PC-3 (cell line): ENCODE results near the gene FKBP15. TPM values are rescaled to one million over a fixed set of nuclear protein-coding genes. Genes with fewer than 3 reads are reported as not detected.

Experiments used
- ATAC-seq: fragments of 200-7000 bp; cut with Tn5 transposase; 2 replicates; pipeline ENCODE4 v1.9.1; 2020; ENCODE audit warnings: mild to moderate bottlenecking, moderate library complexity
- BruUV-seq: library from RNA; stranded (reverse); fragments of 400-500 nt; replicated peaks from 2 replicates; lab custom pipeline; 2021; lab: Mats Ljungman, UMichigan
- CTCF ChIA-PET: fragments of 300-600 bp; sonication (Branson Sonifier 250); formaldehyde crosslinking; loops from one replicate; lab custom pipeline; 2022; ENCODE audit warnings: antibody characterized with exemption; lab: Charles Lee
- POLR2A ChIA-PET: fragments of 300-600 bp; sonication (Branson Sonifier 250); formaldehyde crosslinking; loops from one replicate; lab custom pipeline; 2022; ENCODE audit warnings: antibody characterized with exemption; ENCODE audit not compliant: unreplicated experiment; lab: Charles Lee
- DNase-seq: peaks from one replicate; pipeline ENCODE4 v3.0.0-alpha.2; 2015
- H2AFZ ChIP-seq: fragments of 300-600 bp; sonication (generic); 2 replicates; pipeline ENCODE4 v1.6.0; 2016; ENCODE audit warnings: antibody characterized with exemption, low read length
- H3F3A ChIP-seq: fragments of 300-600 bp; sonication (generic); one replicate; pipeline ENCODE4 v1.6.0; 2017; ENCODE audit warnings: antibody characterized with exemption, low read length, control low read depth, mild to moderate bottlenecking; ENCODE audit not compliant: unreplicated experiment
- H3K27ac ChIP-seq: fragments of 300-600 bp; sonication (generic); 2 replicates; pipeline ENCODE4 v1.5.1; 2016; ENCODE audit warnings: mild to moderate bottlenecking, low read length
- H3K27me3 ChIP-seq: fragments of 300-600 bp; sonication (generic); 2 replicates; pipeline ENCODE4 v1.6.1; 2016; ENCODE audit warnings: low read length, mixed read lengths
- H3K36me3 ChIP-seq: fragments of 300-600 bp; sonication (generic); 2 replicates; pipeline ENCODE4 v1.6.1; 2016; ENCODE audit warnings: low read depth, mixed run types, low read length, mixed read lengths
- H3K4me1 ChIP-seq: fragments of 300-600 bp; sonication (generic); 2 replicates; pipeline ENCODE4 v1.5.1; 2016; ENCODE audit warnings: low read length; ENCODE audit not compliant: insufficient read depth
- H3K4me2 ChIP-seq: fragments of 300-600 bp; sonication (generic); 2 replicates; pipeline ENCODE4 v1.6.0; 2016; ENCODE audit warnings: low read length
- H3K4me3 ChIP-seq: fragments of 300-600 bp; sonication (generic); 2 replicates; pipeline ENCODE4 v1.5.1; 2016; ENCODE audit warnings: mild to moderate bottlenecking, low read length, mixed read lengths
- H3K79me2 ChIP-seq: fragments of 300-600 bp; sonication (generic); 2 replicates; pipeline ENCODE4 v1.6.1; 2017; ENCODE audit warnings: low read length, mixed read lengths
- H3K9ac ChIP-seq: fragments of 300-600 bp; sonication (generic); 2 replicates; pipeline ENCODE4 v1.6.0; 2016; ENCODE audit warnings: mild to moderate bottlenecking, low read length
- H3K9me2 ChIP-seq: fragments of 300-600 bp; sonication (generic); replicated peaks from 2 replicates; pipeline ENCODE4 v1.6.1; 2016; ENCODE audit warnings: mixed run types, low read length, mixed read lengths
- H3K9me3 ChIP-seq: fragments of 300-600 bp; sonication (generic); 2 replicates; pipeline ENCODE4 v1.6.1; 2016; ENCODE audit warnings: low read length, mixed read lengths
- H4K20me1 ChIP-seq: fragments of 300-600 bp; sonication (generic); 2 replicates; pipeline ENCODE4 v1.6.1; 2016; ENCODE audit warnings: low read length, mixed read lengths
- EZH2 ChIP-seq: fragments of 300-600 bp; sonication (generic); IDR thresholded peaks from one replicate; pipeline ENCODE4 v1.6.1; 2017; ENCODE audit warnings: antibody characterized with exemption, mild to moderate bottlenecking, low read length; ENCODE audit not compliant: unreplicated experiment
- EZH2phosphoT487 ChIP-seq: fragments of 300-600 bp; sonication (generic); IDR thresholded peaks from 2 replicates; pipeline ENCODE4 v1.6.1; 2018; ENCODE audit warnings: mild to moderate bottlenecking, antibody characterized with exemption, low read length, borderline replicate concordance
- intact Hi-C: fragments of 100-400 bp; cut with micrococcal nuclease; formaldehyde crosslinking; loops from 2 replicates; pipeline ENCODE4 v1.9.0; 2023
- total RNA-seq: library from RNA; depleted of rRNA; stranded (reverse); fragments of >200 nt; gene quantifications from 2 replicates; pipeline ENCODE4 v1.2.3, GENCODE V29; 2014
- TF ChIP-seq, protein P1 (sequence below): fragments of 300-600 bp; sonication (generic); conservative IDR thresholded peaks from 2 replicates; pipeline ENCODE4 v1.5.1; 2017; ENCODE audit warnings: antibody characterized with exemption, low read depth, mild to moderate bottlenecking, low read length

Gene FKBP15
- total RNA-seq, 1 experiment from 2014 or later = 15.0 TPM

DNA sequence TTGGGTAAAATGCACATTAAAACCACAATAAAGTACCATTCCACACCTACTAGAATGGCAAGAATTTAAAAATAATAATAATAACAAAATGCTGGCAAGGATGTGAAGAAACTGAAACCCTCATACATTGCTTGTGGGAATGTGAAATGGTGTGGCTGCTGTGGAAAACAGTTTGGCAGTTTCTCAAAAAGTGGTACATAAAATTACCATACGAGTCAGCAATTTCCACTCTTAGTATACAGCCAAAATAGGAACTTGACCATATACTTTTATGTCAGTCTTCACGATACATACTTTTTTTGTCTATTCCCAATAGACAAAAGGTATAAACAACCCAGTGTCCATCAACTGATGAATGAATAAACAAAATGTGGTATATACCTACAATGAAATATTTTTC lies 15.6 kb downstream of the FKBP15 start:
- Histone ChIP-seq H3K4me3 (no peak overlapping the region), H3K4me1 (no peaks in the 10 kb centered on the region), H3K9me3 (no peaks in the 10 kb centered on the region), H3K4me2 (no peak overlapping the region), H3K36me3 (no peaks in the 10 kb centered on the region), H3K9me2 (no peaks in the 10 kb centered on the region), H3F3A (no peaks in the 10 kb centered on the region), H3K79me2 (no peaks in the 10 kb centered on the region), H4K20me1 (no peaks in the 10 kb centered on the region), H3K27me3 (no peaks in the 10 kb centered on the region), H3K9ac (no peak overlapping the region), H2AFZ (no peak overlapping the region), H3K27ac (no peak overlapping the region)
- no TSS peak for BruUV-seq
- POLR2A ChIA-PET = no interaction called here
- DNase-seq = no peak
- CTCF ChIA-PET = no interaction called here
- intact Hi-C loops = no loop called here
- ATAC-seq = no peak
- no peak for TF ChIP-seq EZH2
- TF ChIP-seq, protein P1, sequence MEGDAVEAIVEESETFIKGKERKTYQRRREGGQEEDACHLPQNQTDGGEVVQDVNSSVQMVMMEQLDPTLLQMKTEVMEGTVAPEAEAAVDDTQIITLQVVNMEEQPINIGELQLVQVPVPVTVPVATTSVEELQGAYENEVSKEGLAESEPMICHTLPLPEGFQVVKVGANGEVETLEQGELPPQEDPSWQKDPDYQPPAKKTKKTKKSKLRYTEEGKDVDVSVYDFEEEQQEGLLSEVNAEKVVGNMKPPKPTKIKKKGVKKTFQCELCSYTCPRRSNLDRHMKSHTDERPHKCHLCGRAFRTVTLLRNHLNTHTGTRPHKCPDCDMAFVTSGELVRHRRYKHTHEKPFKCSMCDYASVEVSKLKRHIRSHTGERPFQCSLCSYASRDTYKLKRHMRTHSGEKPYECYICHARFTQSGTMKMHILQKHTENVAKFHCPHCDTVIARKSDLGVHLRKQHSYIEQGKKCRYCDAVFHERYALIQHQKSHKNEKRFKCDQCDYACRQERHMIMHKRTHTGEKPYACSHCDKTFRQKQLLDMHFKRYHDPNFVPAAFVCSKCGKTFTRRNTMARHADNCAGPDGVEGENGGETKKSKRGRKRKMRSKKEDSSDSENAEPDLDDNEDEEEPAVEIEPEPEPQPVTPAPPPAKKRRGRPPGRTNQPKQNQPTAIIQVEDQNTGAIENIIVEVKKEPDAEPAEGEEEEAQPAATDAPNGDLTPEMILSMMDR = no peak

DNA sequence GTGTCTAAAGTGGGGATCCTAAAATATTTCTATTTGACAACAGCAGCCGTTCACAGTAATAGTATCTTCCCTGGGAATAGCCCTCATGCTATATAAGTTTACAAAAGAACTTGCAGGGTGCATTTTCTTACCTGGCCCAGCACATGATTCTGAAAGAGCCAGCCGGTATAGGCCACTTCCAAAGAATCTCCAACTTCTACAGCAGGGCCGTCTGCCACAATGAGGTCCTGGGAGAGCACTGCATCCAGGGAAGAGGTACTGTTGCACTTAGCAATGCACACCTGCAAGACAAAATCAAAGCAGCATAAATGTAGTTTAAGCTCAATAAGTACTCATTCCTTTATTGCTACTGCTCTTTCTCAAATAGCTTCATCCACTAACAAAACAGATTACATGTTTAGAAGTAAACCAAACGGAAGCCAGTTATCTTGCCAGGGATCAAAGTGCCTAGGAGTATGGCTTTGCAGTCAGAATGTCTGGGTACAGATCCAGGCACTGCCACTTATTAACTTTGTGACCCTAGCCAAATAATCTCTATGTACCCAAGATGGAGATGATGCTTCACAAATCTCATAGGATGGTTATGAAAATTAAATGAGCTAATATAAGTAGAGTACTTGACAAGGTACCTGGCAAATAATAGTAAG lies 21.3 kb downstream of the FKBP15 start:
- TF ChIP-seq EZH2 (no peak), EZH2phosphoT487 (no peak)
- TF ChIP-seq, protein P1 = no peak
- intact Hi-C loops = no loop called here

DNA sequence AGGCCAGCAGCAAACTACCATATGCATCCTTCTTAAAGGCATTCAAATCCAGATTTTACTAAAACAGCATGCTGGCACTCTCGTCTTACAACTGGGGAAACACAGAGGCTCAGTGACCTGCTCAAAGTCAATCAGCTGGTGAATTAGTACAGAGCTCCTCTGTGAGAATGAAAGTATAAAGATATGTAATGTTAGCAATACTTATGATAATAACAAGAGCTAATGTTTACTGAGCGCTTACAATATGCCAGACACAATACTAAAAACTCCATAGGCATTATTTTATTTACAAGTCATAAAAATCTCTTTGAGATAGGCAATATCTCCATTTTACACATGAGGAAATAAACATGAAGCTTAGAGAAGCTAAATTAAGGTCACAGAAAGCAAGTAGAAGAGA lies 28.6 kb downstream of the FKBP15 start:
- ChIA-PET POLR2A (no interaction called here), CTCF (no interaction called here)
- ATAC-seq (no peak), DNase-seq (no peak)
- TF ChIP-seq EZH2phosphoT487 (no peak), EZH2 (no peak)
- TF ChIP-seq, protein P1 = no peak
- Histone ChIP-seq H3K36me3 (peaks cover 20% of the 10 kb centered on the region), H3K4me3 (no peak overlapping the region), H4K20me1 (no peaks in the 10 kb centered on the region), H3K4me1 (peaks cover 14% of the 10 kb centered on the region), H3K4me2 (no peak overlapping the region), H3K27ac (no peak overlapping the region), H3K79me2 (no peaks in the 10 kb centered on the region), H3F3A (no peaks in the 10 kb centered on the region), H2AFZ (no peak overlapping the region), H3K27me3 (no peaks in the 10 kb centered on the region), H3K9me2 (no peaks in the 10 kb centered on the region), H3K9me3 (no peaks in the 10 kb centered on the region), H3K9ac (no peak overlapping the region)
- no TSS peak for BruUV-seq
- intact Hi-C loops = no loop called here

More for the DNA sequence above, 21.3 kb downstream of the FKBP15 start:
- no peaks in the 10 kb centered on the region for H3F3A ChIP-seq
- H3K27ac ChIP-seq = no peak overlapping the region
- H3K4me1 ChIP-seq = no peaks in the 10 kb centered on the region
- CTCF ChIA-PET = interaction anchor here (0.6 kb wide), 1 partner anchor 170 kb away, joined by 5 read pairs; no protein-coding TSS in a partner anchor
- H4K20me1 ChIP-seq = no peaks in the 10 kb centered on the region
- H3K4me2 ChIP-seq = no peak overlapping the region
- POLR2A ChIA-PET = no interaction called here
- H3K79me2 ChIP-seq = no peaks in the 10 kb centered on the region
- BruUV-seq = no TSS peak
- H3K27me3 ChIP-seq = no peaks in the 10 kb centered on the region
- ATAC-seq = no peak
- no peak for DNase-seq
- no peak overlapping the region for H3K4me3 ChIP-seq
- H2AFZ ChIP-seq = no peak overlapping the region
- H3K9me2 ChIP-seq = no peaks in the 10 kb centered on the region
- H3K9ac ChIP-seq = no peak overlapping the region
- H3K36me3 ChIP-seq = peaks cover 7% of the 10 kb centered on the region; the same call in 1 of the 2 replicates
- no peaks in the 10 kb centered on the region for H3K9me3 ChIP-seq
